IPS-15b (cell line): ENCODE results near the gene LRRC3B.

Experiments
- H3K27me3 ChIP-seq: one replicate; pipeline ENCODE4 v1.6.1; 2013; ENCODE audit warnings: low read length; ENCODE audit not compliant: control insufficient read depth, insufficient read depth
- H3K36me3 ChIP-seq: one replicate; pipeline ENCODE4 v1.6.1; 2013; ENCODE audit warnings: low read length; ENCODE audit not compliant: control insufficient read depth, insufficient read depth
- H3K4me1 ChIP-seq: one replicate; pipeline ENCODE4 v1.6.1; 2013; ENCODE audit warnings: mild to moderate bottlenecking, low read length; ENCODE audit not compliant: control insufficient read depth, insufficient read depth
- H3K4me3 ChIP-seq: one replicate; pipeline ENCODE4 v1.5.1; 2013; ENCODE audit warnings: low read depth, low read length
- H3K9ac ChIP-seq: one replicate; pipeline ENCODE4 v1.6.1; 2013; ENCODE audit warnings: low read depth, mild to moderate bottlenecking, low read length
- H3K9me3 ChIP-seq: one replicate; pipeline ENCODE4 v1.6.1; 2013; ENCODE audit warnings: mild to moderate bottlenecking, low read length; ENCODE audit not compliant: control insufficient read depth, insufficient read depth

LRRC3B gene

GRCh38 chr3:26636096-26636727 is 13.6 kb downstream of the LRRC3B start:
- H3K9ac ChIP-seq, result no peak overlapping the region
- no peaks in the 10 kb centered on the region for H3K36me3 ChIP-seq
- H3K4me3 ChIP-seq, result no peak overlapping the region
- no peaks in the 10 kb centered on the region for H3K4me1 ChIP-seq
- no peaks in the 10 kb centered on the region for H3K9me3 ChIP-seq
- H3K27me3 ChIP-seq, result peaks cover 17% of the 10 kb centered on the region

GRCh38 chr3:26637698-26638097 is 15.1 kb downstream of the LRRC3B start:
- Histone ChIP-seq H3K4me1 (no peaks in the 10 kb centered on the region), H3K27me3 (peaks cover 2% of the 10 kb centered on the region), H3K4me3 (no peak overlapping the region), H3K9ac (no peak overlapping the region), H3K9me3 (no peaks in the 10 kb centered on the region), H3K36me3 (no peaks in the 10 kb centered on the region)

GRCh38 chr3:26638113-26638512 is 15.5 kb downstream of the LRRC3B start:
- H3K4me1 ChIP-seq, result no peaks in the 10 kb centered on the region
- no peaks in the 10 kb centered on the region for H3K36me3 ChIP-seq
- no peaks in the 10 kb centered on the region for H3K9me3 ChIP-seq
- no peak overlapping the region for H3K4me3 ChIP-seq
- no peak overlapping the region for H3K9ac ChIP-seq
- H3K27me3 ChIP-seq, result no peaks in the 10 kb centered on the region

- Histone ChIP-seq H3K4me1 (no peaks in the 10 kb centered on the region), H3K9me3 (no peaks in the 10 kb centered on the region), H3K4me3 (no peak overlapping the region), H3K36me3 (no peaks in the 10 kb centered on the region), H3K9ac (no peak overlapping the region), H3K27me3 (no peaks in the 10 kb centered on the region)
These were observed 16.8 kb downstream of the LRRC3B start for GRCh38 chr3:26639339-26639738.

- no peaks in the 10 kb centered on the region for H3K9me3 ChIP-seq
- H3K4me3 ChIP-seq, result no peak overlapping the region
- no peaks in the 10 kb centered on the region for H3K27me3 ChIP-seq
- no peaks in the 10 kb centered on the region for H3K4me1 ChIP-seq
- no peak overlapping the region for H3K9ac ChIP-seq
- H3K36me3 ChIP-seq, result no peaks in the 10 kb centered on the region
These were observed 24.5 kb downstream of the LRRC3B start for GRCh38 chr3:26647078-26647477.

- Histone ChIP-seq H3K9ac (no peak overlapping the region), H3K36me3 (no peaks in the 10 kb centered on the region), H3K27me3 (no peaks in the 10 kb centered on the region), H3K9me3 (no peaks in the 10 kb centered on the region), H3K4me1 (no peaks in the 10 kb centered on the region), H3K4me3 (no peak overlapping the region)
These were observed 25.9 kb downstream of the LRRC3B start for GRCh38 chr3:26648461-26648860.

DNA sequence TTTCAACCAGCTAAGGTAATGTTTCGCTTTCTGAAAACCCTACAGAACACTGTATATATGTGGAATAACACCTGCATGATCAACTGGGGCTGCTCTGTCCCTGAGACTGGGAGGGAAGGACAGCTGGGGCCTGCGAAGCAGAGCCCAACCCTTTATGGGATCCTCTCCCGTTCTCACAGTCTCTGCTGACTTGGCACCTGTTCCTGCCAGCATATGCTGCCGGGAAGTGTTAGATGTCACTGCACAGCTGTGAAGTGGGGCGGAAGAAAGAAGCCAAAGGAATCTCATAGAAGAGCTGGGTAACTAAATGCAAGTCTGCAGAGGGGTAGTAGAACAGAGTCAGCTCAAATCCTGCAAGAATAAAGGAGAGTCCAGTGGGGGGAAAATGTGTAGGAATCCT is 29.6 kb downstream of the LRRC3B start:
- Histone ChIP-seq H3K27me3 (no peaks in the 10 kb centered on the region), H3K9me3 (no peaks in the 10 kb centered on the region), H3K4me1 (no peaks in the 10 kb centered on the region), H3K36me3 (no peaks in the 10 kb centered on the region), H3K4me3 (no peak overlapping the region), H3K9ac (no peak overlapping the region)

- H3K36me3 ChIP-seq, result no peaks in the 10 kb centered on the region
- H3K27me3 ChIP-seq, result no peaks in the 10 kb centered on the region
- no peak overlapping the region for H3K4me3 ChIP-seq
- H3K4me1 ChIP-seq, result peaks cover 5% of the 10 kb centered on the region
- H3K9me3 ChIP-seq, result no peaks in the 10 kb centered on the region
- no peak overlapping the region for H3K9ac ChIP-seq
These were observed 31.3 kb downstream of the LRRC3B start for GRCh38 chr3:26653811-26654425.

GRCh38 chr3:26655231-26655630 is 32.7 kb downstream of the LRRC3B start:
- Histone ChIP-seq H3K36me3 (no peaks in the 10 kb centered on the region), H3K27me3 (no peaks in the 10 kb centered on the region)

GRCh38 chr3:26657348-26657976 is 34.9 kb downstream of the LRRC3B start:
- Histone ChIP-seq H3K27me3 (no peaks in the 10 kb centered on the region), H3K4me1 (peaks cover 5% of the 10 kb centered on the region), H3K9ac (no peak overlapping the region), H3K9me3 (no peaks in the 10 kb centered on the region), H3K4me3 (no peak overlapping the region), H3K36me3 (no peaks in the 10 kb centered on the region)

More at GRCh38 chr3:26655231-26655630, 32.7 kb downstream of the LRRC3B start:
- H3K9ac ChIP-seq, result no peak overlapping the region
- H3K4me3 ChIP-seq, result no peak overlapping the region
- peaks cover 5% of the 10 kb centered on the region for H3K4me1 ChIP-seq
- no peaks in the 10 kb centered on the region for H3K9me3 ChIP-seq

- H3K27me3 ChIP-seq, result no peaks in the 10 kb centered on the region
- H3K4me1 ChIP-seq, result no peaks in the 10 kb centered on the region
- H3K9ac ChIP-seq, result no peak overlapping the region
- H3K9me3 ChIP-seq, result no peaks in the 10 kb centered on the region
- no peak overlapping the region for H3K4me3 ChIP-seq
- no peaks in the 10 kb centered on the region for H3K36me3 ChIP-seq
These were observed 45.6 kb downstream of the LRRC3B start for GRCh38 chr3:26668171-26668570.

DNA sequence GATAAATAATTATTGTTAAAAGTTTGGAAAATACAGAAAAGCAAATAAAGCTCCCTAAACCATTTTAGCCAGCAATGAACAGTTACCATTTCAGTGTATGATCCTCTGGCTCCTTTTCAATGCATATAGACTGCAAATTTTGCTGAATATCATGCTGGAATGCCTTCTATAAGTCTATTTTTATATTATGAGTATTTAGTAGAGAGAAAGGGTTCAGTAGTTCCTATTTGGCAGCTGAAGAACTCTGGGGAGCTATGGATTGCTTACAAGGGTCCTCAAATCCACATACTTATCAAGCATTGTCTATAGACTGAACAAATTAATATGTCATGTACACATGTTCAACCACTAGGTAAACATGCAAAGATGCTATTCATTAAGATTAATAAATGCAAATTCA is 46.1 kb downstream of the LRRC3B start:
- H3K4me1 ChIP-seq, result no peaks in the 10 kb centered on the region
- H3K36me3 ChIP-seq, result no peaks in the 10 kb centered on the region
- H3K4me3 ChIP-seq, result no peak overlapping the region
- H3K27me3 ChIP-seq, result no peaks in the 10 kb centered on the region
- H3K9me3 ChIP-seq, result no peaks in the 10 kb centered on the region
- H3K9ac ChIP-seq, result no peak overlapping the region
